ENCODE data around the gene RAPGEF6. TPM values are rescaled to one million over a fixed set of nuclear protein-coding genes. Genes with fewer than 3 reads are reported as not detected.
"Not testable (repeated sequence)": the region's sequence is repeated elsewhere in the genome, so short reads cannot be mapped to it uniquely, and the experiment has no call there.

RAPGEF6 gene
- total RNA-seq, 1 experiment from 2014 or later, result 26.1 TPM

DNA sequence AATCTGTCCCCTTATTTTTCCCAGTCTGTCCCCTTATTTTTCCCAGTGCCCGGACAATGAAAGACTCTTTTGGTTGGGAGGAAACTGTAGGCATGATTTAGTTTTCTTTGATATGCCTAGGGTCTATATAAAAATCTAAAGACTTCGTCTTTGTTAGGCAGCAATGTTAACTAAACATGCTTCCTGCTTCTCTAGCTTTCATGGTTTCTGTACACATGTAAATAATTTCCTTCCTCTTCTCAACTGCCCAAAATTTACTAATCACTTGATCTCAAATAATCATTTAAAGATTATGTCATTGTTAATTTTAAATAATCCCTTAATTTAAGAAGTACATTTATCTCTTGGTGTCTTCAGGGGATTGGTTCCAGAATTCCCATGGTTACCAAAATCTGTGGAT is 47.8 kb upstream of the RAPGEF6 start:
- Histone ChIP-seq H3K9me3 (ENCODE audit: low read depth, low read length, poor library complexity, severe bottlenecking) (no peaks in the 10 kb centered on the region), H3K36me3 (ENCODE audit: insufficient read depth, low read length, poor library complexity, severe bottlenecking) (peaks cover 6% of the 10 kb centered on the region), H3K27ac (ENCODE audit: low read depth, low read length, poor library complexity, severe bottlenecking) (no peak overlapping the region), H3K4me3 (ENCODE audit: low read depth, low read length, poor library complexity, severe bottlenecking) (no peak overlapping the region), H3K4me1 (ENCODE audit: insufficient read depth, low read length, poor library complexity, severe bottlenecking) (no peaks in the 10 kb centered on the region), H3K27me3 (replicated peaks; ENCODE audit: insufficient read depth, low read depth, low read length, poor library complexity) (no peaks in the 10 kb centered on the region)
- intact Hi-C loops (cut with micrococcal nuclease; ENCODE audit: unreplicated experiment), result no loop called here
- TF ChIP-seq, protein P1, sequence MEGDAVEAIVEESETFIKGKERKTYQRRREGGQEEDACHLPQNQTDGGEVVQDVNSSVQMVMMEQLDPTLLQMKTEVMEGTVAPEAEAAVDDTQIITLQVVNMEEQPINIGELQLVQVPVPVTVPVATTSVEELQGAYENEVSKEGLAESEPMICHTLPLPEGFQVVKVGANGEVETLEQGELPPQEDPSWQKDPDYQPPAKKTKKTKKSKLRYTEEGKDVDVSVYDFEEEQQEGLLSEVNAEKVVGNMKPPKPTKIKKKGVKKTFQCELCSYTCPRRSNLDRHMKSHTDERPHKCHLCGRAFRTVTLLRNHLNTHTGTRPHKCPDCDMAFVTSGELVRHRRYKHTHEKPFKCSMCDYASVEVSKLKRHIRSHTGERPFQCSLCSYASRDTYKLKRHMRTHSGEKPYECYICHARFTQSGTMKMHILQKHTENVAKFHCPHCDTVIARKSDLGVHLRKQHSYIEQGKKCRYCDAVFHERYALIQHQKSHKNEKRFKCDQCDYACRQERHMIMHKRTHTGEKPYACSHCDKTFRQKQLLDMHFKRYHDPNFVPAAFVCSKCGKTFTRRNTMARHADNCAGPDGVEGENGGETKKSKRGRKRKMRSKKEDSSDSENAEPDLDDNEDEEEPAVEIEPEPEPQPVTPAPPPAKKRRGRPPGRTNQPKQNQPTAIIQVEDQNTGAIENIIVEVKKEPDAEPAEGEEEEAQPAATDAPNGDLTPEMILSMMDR (conservative IDR thresholded peaks at IDR 0.05; ENCODE audit: low read depth, low read length), result no peak
- TF ChIP-seq EZH2 (IDR thresholded peaks at IDR 0.05; ENCODE audit: borderline replicate concordance, low read depth, low read length, poor library complexity, severe bottlenecking), result no peak
- ChIA-PET POLR2A (ENCODE audit: low non-redundant PET) (no interaction called here), CTCF (no interaction called here)
- DNase-seq (ENCODE audit: low spot score), result no peak
- no TSS peak for BruUV-seq (replicated peaks)

DNA sequence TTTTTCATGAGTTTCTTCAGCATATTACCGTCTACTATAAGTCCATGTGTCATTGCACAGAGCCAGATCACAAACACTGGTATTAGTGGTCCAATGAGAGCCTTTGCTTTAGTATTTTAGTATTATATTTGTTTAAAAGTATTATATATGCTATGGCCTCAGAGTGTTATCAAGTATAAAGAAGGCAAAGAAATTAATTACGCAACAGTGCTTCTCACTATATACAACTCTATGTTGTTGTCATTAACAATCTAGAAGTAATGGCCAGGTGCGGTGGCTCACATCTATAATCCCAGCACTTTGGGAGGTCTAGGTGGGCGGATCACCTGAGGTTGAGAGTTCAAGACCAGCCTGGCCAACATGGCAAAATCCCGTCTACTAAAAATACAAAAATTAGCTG is 47.1 kb upstream of the RAPGEF6 start:
- intact Hi-C loops (cut with micrococcal nuclease; ENCODE audit: unreplicated experiment), result no loop called here

GRCh38 chr5:131679911-131680310 is 44.9 kb upstream of the RAPGEF6 start:
- no peaks in the 10 kb centered on the region for H3K27me3 ChIP-seq (replicated peaks; ENCODE audit: insufficient read depth, low read depth, low read length, poor library complexity)
- CTCF ChIA-PET, result no interaction called here
- H3K27ac ChIP-seq (ENCODE audit: low read depth, low read length, poor library complexity, severe bottlenecking), result no peak overlapping the region
- peaks cover 10% of the 10 kb centered on the region for H3K36me3 ChIP-seq (ENCODE audit: insufficient read depth, low read length, poor library complexity, severe bottlenecking)
- H3K4me1 ChIP-seq (ENCODE audit: insufficient read depth, low read length, poor library complexity, severe bottlenecking), result no peaks in the 10 kb centered on the region
- peak; percentile 35 for DNase-seq (ENCODE audit: low spot score)
- intact Hi-C loops (cut with micrococcal nuclease; ENCODE audit: unreplicated experiment), result no loop called here
- TF ChIP-seq, protein P1 (conservative IDR thresholded peaks at IDR 0.05; ENCODE audit: low read depth, low read length), result no peak
- TF ChIP-seq EZH2 (IDR thresholded peaks at IDR 0.05; ENCODE audit: borderline replicate concordance, low read depth, low read length, poor library complexity, severe bottlenecking), result no peak
- H3K9me3 ChIP-seq (ENCODE audit: low read depth, low read length, poor library complexity, severe bottlenecking), result no peaks in the 10 kb centered on the region
- POLR2A ChIA-PET (ENCODE audit: low non-redundant PET), result no interaction called here
- no peak overlapping the region for H3K4me3 ChIP-seq (ENCODE audit: low read depth, low read length, poor library complexity, severe bottlenecking)
- no TSS peak for BruUV-seq (replicated peaks)

More for the DNA sequence above, 47.1 kb upstream of the RAPGEF6 start:
- DNase-seq (ENCODE audit: low spot score), result no peak
- no peaks in the 10 kb centered on the region for H3K9me3 ChIP-seq (ENCODE audit: low read depth, low read length, poor library complexity, severe bottlenecking)
- no peak overlapping the region for H3K4me3 ChIP-seq (ENCODE audit: low read depth, low read length, poor library complexity, severe bottlenecking)
- H3K4me1 ChIP-seq (ENCODE audit: insufficient read depth, low read length, poor library complexity, severe bottlenecking), result no peaks in the 10 kb centered on the region
- ChIA-PET POLR2A (ENCODE audit: low non-redundant PET) (no interaction called here), CTCF (no interaction called here)
- H3K27me3 ChIP-seq (replicated peaks; ENCODE audit: insufficient read depth, low read depth, low read length, poor library complexity), result no peaks in the 10 kb centered on the region
- H3K27ac ChIP-seq (ENCODE audit: low read depth, low read length, poor library complexity, severe bottlenecking), result no peak overlapping the region
- H3K36me3 ChIP-seq (ENCODE audit: insufficient read depth, low read length, poor library complexity, severe bottlenecking), result peaks cover 10% of the 10 kb centered on the region
- no TSS peak for BruUV-seq (replicated peaks)
- TF ChIP-seq, protein P1 (conservative IDR thresholded peaks at IDR 0.05; ENCODE audit: low read depth, low read length), result no peak
- TF ChIP-seq EZH2 (IDR thresholded peaks at IDR 0.05; ENCODE audit: borderline replicate concordance, low read depth, low read length, poor library complexity, severe bottlenecking), result no peak

- BruUV-seq (replicated peaks), result not testable (repeated sequence)
Observed at GRCh38 chr5:131678273-131678672, 43.2 kb upstream of the RAPGEF6 start.

More at GRCh38 chr5:131678273-131678672, 43.2 kb upstream of the RAPGEF6 start:
- H3K36me3 ChIP-seq (ENCODE audit: insufficient read depth, low read length, poor library complexity, severe bottlenecking), result peaks cover 10% of the 10 kb centered on the region
- DNase-seq (ENCODE audit: low spot score); CTCF ChIA-PET; H3K27me3 ChIP-seq (replicated peaks; ENCODE audit: insufficient read depth, low read depth, low read length, poor library complexity); H3K4me3 ChIP-seq (ENCODE audit: low read depth, low read length, poor library complexity, severe bottlenecking); H3K4me1 ChIP-seq (ENCODE audit: insufficient read depth, low read length, poor library complexity, severe bottlenecking); H3K9me3 ChIP-seq (ENCODE audit: low read depth, low read length, poor library complexity, severe bottlenecking); POLR2A ChIA-PET (ENCODE audit: low non-redundant PET); H3K27ac ChIP-seq (ENCODE audit: low read depth, low read length, poor library complexity, severe bottlenecking); intact Hi-C loops (cut with micrococcal nuclease; ENCODE audit: unreplicated experiment): not testable (repeated sequence)

All from A673 (cell line).